WTC11 (cell line): ENCODE measurements around the gene SEMA6C. TPM values are rescaled to one million over a fixed set of nuclear protein-coding genes. Genes with fewer than 3 reads are reported as not detected.
"Not testable (repeated sequence)": the region's sequence is repeated elsewhere in the genome, so short reads cannot be mapped to it uniquely, and the experiment has no call there.

Source experiments
- ATAC-seq: fragments of 200-7000 bp; cut with Tn5 transposase; 2 replicates; pipeline ENCODE4 v1.10.0; 2021; ENCODE audit warnings: mild to moderate bottlenecking, moderate library complexity
- CTCF ChIA-PET: fragments of 300-600 bp; sonication (Branson Sonifier 250); formaldehyde crosslinking; loops from one replicate; lab custom pipeline; 2021; ENCODE audit warnings: antibody characterized with exemption; lab: Charles Lee
- POLR2A ChIA-PET: fragments of 350-600 bp; sonication (Branson Sonifier 250); formaldehyde crosslinking; loops from one replicate; lab custom pipeline; 2021; ENCODE audit warnings: antibody characterized with exemption; lab: Charles Lee
- DNase-seq: peaks from one replicate; pipeline ENCODE4 v3.0.0; 2021; ENCODE audit warnings: low spot score
- H3K27ac Mint-ChIP-seq: 2 replicates; pipeline ENCODE4 v1.8.0; 2021; ENCODE audit warnings: mixed read lengths
- H3K27me3 Mint-ChIP-seq: 2 replicates; pipeline ENCODE4 v1.8.0; 2021; ENCODE audit warnings: low read depth, mild to moderate bottlenecking, moderate library complexity, mixed read lengths
- H3K36me3 Mint-ChIP-seq: 2 replicates; pipeline ENCODE4 v1.8.0; 2021; ENCODE audit warnings: mixed read lengths
- H3K4me1 Mint-ChIP-seq: 2 replicates; pipeline ENCODE4 v1.8.0; 2022; ENCODE audit warnings: mixed read lengths
- H3K4me3 Mint-ChIP-seq: 2 replicates; pipeline ENCODE4 v1.8.0; 2021; ENCODE audit warnings: mild to moderate bottlenecking, moderate library complexity, mixed read lengths
- H3K9me3 Mint-ChIP-seq: 2 replicates; pipeline ENCODE4 v1.8.0; 2021; ENCODE audit warnings: mixed read lengths
- AFF4 ChIP-seq: sonication (generic); formaldehyde crosslinking; IDR thresholded peaks from 2 replicates; pipeline ENCODE4 v1.8.1; 2023; ENCODE audit warnings: mild to moderate bottlenecking, missing genetic modification reagents, borderline replicate concordance
- ATF2 ChIP-seq: sonication (generic); formaldehyde crosslinking; IDR thresholded peaks from 2 replicates; pipeline ENCODE4 v1.8.1; 2022; ENCODE audit warnings: low read depth, missing genetic modification reagents, borderline replicate concordance
- ATF3 ChIP-seq: sonication (generic); formaldehyde crosslinking; conservative IDR thresholded peaks from 2 replicates; pipeline ENCODE4 v1.8.1; 2022; ENCODE audit warnings: mild to moderate bottlenecking, missing genetic modification reagents
- CDX4 ChIP-seq: fragments of 250-450 bp; sonication (Bioruptor Pico); IDR thresholded peaks from 2 replicates; pipeline ENCODE4 v1.9.0; 2021; ENCODE audit warnings: moderate library complexity, mild to moderate bottlenecking, inconsistent platforms, borderline replicate concordance
- E2F5 ChIP-seq: sonication (generic); formaldehyde crosslinking; IDR thresholded peaks from 2 replicates; pipeline ENCODE4 v1.8.1; 2022; ENCODE audit warnings: mild to moderate bottlenecking, moderate library complexity, missing genetic modification reagents
- ESRRA ChIP-seq: sonication (generic); formaldehyde crosslinking; IDR thresholded peaks from 2 replicates; pipeline ENCODE4 v1.8.1; 2022; ENCODE audit warnings: mild to moderate bottlenecking, missing genetic modification reagents, borderline replicate concordance
- IRF1 ChIP-seq: sonication (generic); formaldehyde crosslinking; IDR thresholded peaks from 2 replicates; pipeline ENCODE4 v1.8.0; 2023; ENCODE audit warnings: missing genetic modification reagents
- JAZF1 ChIP-seq: fragments of 250-450 bp; sonication (Bioruptor Pico); IDR thresholded peaks from 2 replicates; pipeline ENCODE4 v1.9.0; 2021; ENCODE audit warnings: moderate library complexity, mild to moderate bottlenecking, inconsistent platforms
- MAX ChIP-seq: sonication (generic); formaldehyde crosslinking; IDR thresholded peaks from 2 replicates; pipeline ENCODE4 v1.8.0; 2022; ENCODE audit warnings: mild to moderate bottlenecking, missing genetic modification reagents
- PREB ChIP-seq: sonication (generic); formaldehyde crosslinking; IDR thresholded peaks from 2 replicates; pipeline ENCODE4 v1.8.1; 2022; ENCODE audit warnings: mild to moderate bottlenecking, missing genetic modification reagents, moderate library complexity, borderline replicate concordance
- RORB ChIP-seq: fragments of 250-450 bp; sonication (Bioruptor Pico); IDR thresholded peaks from 2 replicates; pipeline ENCODE4 v1.9.0; 2021; ENCODE audit warnings: mild to moderate bottlenecking
- SMAD4 ChIP-seq: sonication (generic); formaldehyde crosslinking; IDR thresholded peaks from 2 replicates; pipeline ENCODE4 v1.8.0; 2022; ENCODE audit warnings: mild to moderate bottlenecking, missing genetic modification reagents
- SOX15 ChIP-seq: fragments of 250-450 bp; sonication (Bioruptor Pico); IDR thresholded peaks from 2 replicates; pipeline ENCODE4 v1.9.0; 2021; ENCODE audit warnings: mild to moderate bottlenecking
- USF1 ChIP-seq: sonication (generic); formaldehyde crosslinking; IDR thresholded peaks from 2 replicates; pipeline ENCODE4 v1.8.0; 2022; ENCODE audit warnings: mild to moderate bottlenecking, missing genetic modification reagents
- ZNF138 ChIP-seq: sonication (generic); formaldehyde crosslinking; conservative IDR thresholded peaks from 2 replicates; pipeline ENCODE4 v1.8.1; 2022; ENCODE audit warnings: mild to moderate bottlenecking, moderate library complexity, missing genetic modification reagents
- ZNF416 ChIP-seq: fragments of 250-450 bp; sonication (Bioruptor Pico); IDR thresholded peaks from 2 replicates; pipeline ENCODE4 v1.9.0; 2021; ENCODE audit warnings: mild to moderate bottlenecking, inconsistent platforms
- ZNF512 ChIP-seq: sonication (generic); formaldehyde crosslinking; IDR thresholded peaks from 2 replicates; pipeline ENCODE4 v1.8.1; 2022; ENCODE audit warnings: missing genetic modification reagents, borderline replicate concordance
- total RNA-seq: library from RNA; stranded (reverse); gene quantifications from 3 replicates; pipeline ENCODE4 v1.2.3, GENCODE V29; 2021

The SEMA6C gene
- total RNA-seq, 1 experiment from 2014 or later, result 21.0 TPM

- H3K27ac Mint-ChIP-seq, result peak overlapping the region; percentile 70
Observed at GRCh38 chr1:151188667-151189066, 42.2 kb upstream of the SEMA6C start.

GRCh38 chr1:151187205-151187604 lies 40.8 kb upstream of the SEMA6C start:
- Mint-ChIP-seq H3K4me3 (no peak overlapping the region), H3K27me3 (no peaks in the 10 kb centered on the region)
- POLR2A ChIA-PET, result no interaction called here
- TF ChIP-seq CDX4 (no peak), E2F5 (CRISPR knock-in tag) (no peak), ZNF512 (no peak), PREB (CRISPR knock-in tag) (no peak), SMAD4 (CRISPR knock-in tag) (no peak), ZNF138 (CRISPR knock-in tag) (no peak), AFF4 (CRISPR knock-in tag) (no peak), ATF3 (CRISPR knock-in tag) (no peak), ESRRA (CRISPR knock-in tag) (no peak), ZNF416 (no peak), IRF1 (no peak), RORB (CRISPR knock-in tag) (no peak), ATF2 (CRISPR knock-in tag) (no peak), JAZF1 (CRISPR knock-in tag) (no peak), SOX15 (CRISPR knock-in tag) (no peak)
- TF ChIP-seq, all 79 proteins: peak for 0
- CTCF ChIA-PET, result no interaction called here
- peaks cover 9% of the 10 kb centered on the region for H3K4me1 Mint-ChIP-seq
- ATAC-seq (no peak), DNase-seq (no peak)
- H3K27ac Mint-ChIP-seq, result no peak overlapping the region
- no peaks in the 10 kb centered on the region for H3K9me3 Mint-ChIP-seq
- peaks cover 34% of the 10 kb centered on the region for H3K36me3 Mint-ChIP-seq

More at GRCh38 chr1:151188667-151189066, 42.2 kb upstream of the SEMA6C start:
- H3K27me3 Mint-ChIP-seq, DNase-seq, POLR2A ChIA-PET, H3K4me1 Mint-ChIP-seq, ATAC-seq, H3K9me3 Mint-ChIP-seq: not testable (repeated sequence)
- peaks cover 22% of the 10 kb centered on the region for H3K36me3 Mint-ChIP-seq
- CTCF ChIA-PET, result interaction anchor here (3.1 kb wide), 1 partner anchor 89 kb away, joined by 24 read pairs; no protein-coding TSS in a partner anchor
- H3K4me3 Mint-ChIP-seq, result peak overlapping the region; percentile 99
- TF ChIP-seq USF1 (0 out of 2 replicates have a peak, but pooled peaks have one; percentile 17), MAX (peak; percentile 28; the same call in 1 of the 2 replicates)
